WTC11 (cell line): ENCODE results near the gene GRID2. TPM values are rescaled to one million over a fixed set of nuclear protein-coding genes. Genes with fewer than 3 reads are reported as not detected.
A peak's percentile ranks its signal among the peaks of the same experiment; 100 is the strongest.

Experiments used
- ATAC-seq: fragments of 200-7000 bp; cut with Tn5 transposase; 2 replicates; pipeline ENCODE4 v1.10.0; 2021; ENCODE audit warnings: mild to moderate bottlenecking, moderate library complexity
- CTCF ChIA-PET: fragments of 300-600 bp; sonication (Branson Sonifier 250); formaldehyde crosslinking; loops from one replicate; lab custom pipeline; 2021; ENCODE audit warnings: antibody characterized with exemption; lab: Charles Lee
- POLR2A ChIA-PET: fragments of 350-600 bp; sonication (Branson Sonifier 250); formaldehyde crosslinking; loops from one replicate; lab custom pipeline; 2021; ENCODE audit warnings: antibody characterized with exemption; lab: Charles Lee
- DNase-seq: peaks from one replicate; pipeline ENCODE4 v3.0.0; 2021; ENCODE audit warnings: low spot score
- H3K27ac Mint-ChIP-seq: 2 replicates; pipeline ENCODE4 v1.8.0; 2021; ENCODE audit warnings: mixed read lengths
- H3K27me3 Mint-ChIP-seq: 2 replicates; pipeline ENCODE4 v1.8.0; 2021; ENCODE audit warnings: low read depth, mild to moderate bottlenecking, moderate library complexity, mixed read lengths
- H3K36me3 Mint-ChIP-seq: 2 replicates; pipeline ENCODE4 v1.8.0; 2021; ENCODE audit warnings: mixed read lengths
- H3K4me1 Mint-ChIP-seq: 2 replicates; pipeline ENCODE4 v1.8.0; 2022; ENCODE audit warnings: mixed read lengths
- H3K4me3 Mint-ChIP-seq: 2 replicates; pipeline ENCODE4 v1.8.0; 2021; ENCODE audit warnings: mild to moderate bottlenecking, moderate library complexity, mixed read lengths
- H3K9me3 Mint-ChIP-seq: 2 replicates; pipeline ENCODE4 v1.8.0; 2021; ENCODE audit warnings: mixed read lengths
- CBFB ChIP-seq: sonication (generic); formaldehyde crosslinking; IDR thresholded peaks from 2 replicates; pipeline ENCODE4 v1.8.1; 2022; ENCODE audit warnings: mild to moderate bottlenecking, low read depth, missing genetic modification reagents
- EMX1 ChIP-seq: fragments of 250-450 bp; sonication (Bioruptor Pico); IDR thresholded peaks from 2 replicates; pipeline ENCODE4 v1.8.0; 2021; ENCODE audit warnings: mild to moderate bottlenecking
- FOXJ3 ChIP-seq: sonication (generic); formaldehyde crosslinking; IDR thresholded peaks from 2 replicates; pipeline ENCODE4 v1.9.0; 2021; ENCODE audit warnings: missing genetic modification reagents, mild to moderate bottlenecking, borderline replicate concordance
- FOXK1 ChIP-seq: sonication (generic); formaldehyde crosslinking; IDR thresholded peaks from 2 replicates; pipeline ENCODE4 v1.8.0; 2022; ENCODE audit warnings: mild to moderate bottlenecking, moderate library complexity, missing genetic modification reagents
- FOXP1 ChIP-seq: sonication (generic); formaldehyde crosslinking; IDR thresholded peaks from 2 replicates; pipeline ENCODE4 v1.8.0; 2022; ENCODE audit warnings: missing genetic modification reagents, mild to moderate bottlenecking, moderate library complexity, borderline replicate concordance
- HMGA2 ChIP-seq: fragments of 250-450 bp; sonication (Bioruptor Pico); IDR thresholded peaks from 2 replicates; pipeline ENCODE4 v1.4.0; 2021; ENCODE audit warnings: mild to moderate bottlenecking, moderate library complexity
- IRF2 ChIP-seq: sonication (generic); formaldehyde crosslinking; IDR thresholded peaks from 2 replicates; pipeline ENCODE4 v1.8.0; 2022; ENCODE audit warnings: low read depth, missing genetic modification reagents, borderline replicate concordance
- PRRX2 ChIP-seq: fragments of 250-450 bp; sonication (Bioruptor Pico); IDR thresholded peaks from 2 replicates; pipeline ENCODE4 v1.8.0; 2021; ENCODE audit warnings: mild to moderate bottlenecking
- RORB ChIP-seq: fragments of 250-450 bp; sonication (Bioruptor Pico); IDR thresholded peaks from 2 replicates; pipeline ENCODE4 v1.9.0; 2021; ENCODE audit warnings: mild to moderate bottlenecking
- SMAD4 ChIP-seq: sonication (generic); formaldehyde crosslinking; IDR thresholded peaks from 2 replicates; pipeline ENCODE4 v1.8.0; 2022; ENCODE audit warnings: mild to moderate bottlenecking, missing genetic modification reagents
- TCF7 ChIP-seq: sonication (generic); formaldehyde crosslinking; IDR thresholded peaks from 2 replicates; pipeline ENCODE4 v1.8.0; 2022; ENCODE audit warnings: mild to moderate bottlenecking, low read depth, missing genetic modification reagents, moderate library complexity
- TP53 ChIP-seq: sonication (generic); formaldehyde crosslinking; IDR thresholded peaks from 2 replicates; pipeline ENCODE4 v1.8.1; 2023; ENCODE audit warnings: mild to moderate bottlenecking, missing genetic modification reagents
- ZNF263 ChIP-seq: sonication (generic); formaldehyde crosslinking; IDR thresholded peaks from 2 replicates; pipeline ENCODE4 v1.8.1; 2022; ENCODE audit warnings: low read depth, mild to moderate bottlenecking, moderate library complexity, missing genetic modification reagents
- ZNF396 ChIP-seq: fragments of 250-450 bp; sonication (Bioruptor Pico); IDR thresholded peaks from 2 replicates; pipeline ENCODE4 v1.8.0; 2021; ENCODE audit warnings: mild to moderate bottlenecking, moderate library complexity, borderline replicate concordance
- ZNF416 ChIP-seq: fragments of 250-450 bp; sonication (Bioruptor Pico); IDR thresholded peaks from 2 replicates; pipeline ENCODE4 v1.9.0; 2021; ENCODE audit warnings: mild to moderate bottlenecking, inconsistent platforms
- total RNA-seq: library from RNA; stranded (reverse); gene quantifications from 3 replicates; pipeline ENCODE4 v1.2.3, GENCODE V29; 2021
- TF ChIP-seq, protein P1 (sequence below): sonication (generic); formaldehyde crosslinking; IDR thresholded peaks from 2 replicates; pipeline ENCODE4 v1.8.0; 2023; ENCODE audit warnings: missing genetic modification reagents, mild to moderate bottlenecking, borderline replicate concordance
- TF ChIP-seq, protein P2 (sequence below): fragments of 250-450 bp; sonication (Bioruptor Pico); IDR thresholded peaks from 2 replicates; pipeline ENCODE4 v1.9.0; 2021; ENCODE audit warnings: mild to moderate bottlenecking
- TF ChIP-seq, protein P3 (sequence below): sonication (generic); formaldehyde crosslinking; IDR thresholded peaks from 2 replicates; pipeline ENCODE4 v1.8.1; 2023; ENCODE audit warnings: mild to moderate bottlenecking, missing genetic modification reagents
- TF ChIP-seq, protein P4 (sequence below): sonication (generic); formaldehyde crosslinking; IDR thresholded peaks from 2 replicates; pipeline ENCODE4 v1.8.1; 2022; ENCODE audit warnings: low read depth, mild to moderate bottlenecking, moderate library complexity, missing genetic modification reagents, borderline replicate concordance
- TF ChIP-seq, protein P5 (sequence below): sonication (generic); formaldehyde crosslinking; IDR thresholded peaks from 2 replicates; pipeline ENCODE4 v1.8.1; 2023; ENCODE audit warnings: mild to moderate bottlenecking, missing genetic modification reagents, moderate library complexity
- TF ChIP-seq, protein P6 (sequence below): sonication (generic); formaldehyde crosslinking; IDR thresholded peaks from 2 replicates; pipeline ENCODE4 v1.8.0; 2022; ENCODE audit warnings: mild to moderate bottlenecking, missing genetic modification reagents
- TF ChIP-seq, protein P7 (sequence below): sonication (generic); formaldehyde crosslinking; conservative IDR thresholded peaks from 2 replicates; pipeline ENCODE4 v1.8.1; 2022; ENCODE audit warnings: mild to moderate bottlenecking, missing genetic modification reagents
- TF ChIP-seq, protein P8 (sequence below): sonication (generic); formaldehyde crosslinking; IDR thresholded peaks from 2 replicates; pipeline ENCODE4 v1.8.1; 2022; ENCODE audit warnings: missing genetic modification reagents, borderline replicate concordance

The GRID2 gene
- total RNA-seq, 1 experiment from 2014 or later = 26.8 TPM

DNA sequence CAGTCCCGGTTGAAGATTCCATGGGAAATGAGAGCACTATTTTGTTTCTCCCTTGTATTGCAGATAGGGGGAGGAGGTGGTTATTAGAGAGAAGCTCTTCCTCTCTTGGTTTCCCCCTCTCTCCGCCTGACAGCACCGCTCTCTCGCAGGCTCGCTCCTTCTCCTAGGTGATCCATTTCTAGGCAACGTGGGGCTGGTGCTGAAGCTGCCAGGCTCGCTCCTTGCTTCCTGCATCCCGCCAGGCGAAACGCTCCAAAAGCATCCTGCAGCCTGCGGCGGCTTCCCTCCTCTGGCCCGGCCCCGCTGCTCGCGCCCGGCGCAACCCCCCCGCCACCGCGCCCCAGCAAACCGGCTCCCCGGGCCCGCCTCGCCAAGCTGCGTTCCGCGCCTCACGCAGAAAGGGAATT, at the start of gene GRID2 (continued):
- TF ChIP-seq, protein P1, sequence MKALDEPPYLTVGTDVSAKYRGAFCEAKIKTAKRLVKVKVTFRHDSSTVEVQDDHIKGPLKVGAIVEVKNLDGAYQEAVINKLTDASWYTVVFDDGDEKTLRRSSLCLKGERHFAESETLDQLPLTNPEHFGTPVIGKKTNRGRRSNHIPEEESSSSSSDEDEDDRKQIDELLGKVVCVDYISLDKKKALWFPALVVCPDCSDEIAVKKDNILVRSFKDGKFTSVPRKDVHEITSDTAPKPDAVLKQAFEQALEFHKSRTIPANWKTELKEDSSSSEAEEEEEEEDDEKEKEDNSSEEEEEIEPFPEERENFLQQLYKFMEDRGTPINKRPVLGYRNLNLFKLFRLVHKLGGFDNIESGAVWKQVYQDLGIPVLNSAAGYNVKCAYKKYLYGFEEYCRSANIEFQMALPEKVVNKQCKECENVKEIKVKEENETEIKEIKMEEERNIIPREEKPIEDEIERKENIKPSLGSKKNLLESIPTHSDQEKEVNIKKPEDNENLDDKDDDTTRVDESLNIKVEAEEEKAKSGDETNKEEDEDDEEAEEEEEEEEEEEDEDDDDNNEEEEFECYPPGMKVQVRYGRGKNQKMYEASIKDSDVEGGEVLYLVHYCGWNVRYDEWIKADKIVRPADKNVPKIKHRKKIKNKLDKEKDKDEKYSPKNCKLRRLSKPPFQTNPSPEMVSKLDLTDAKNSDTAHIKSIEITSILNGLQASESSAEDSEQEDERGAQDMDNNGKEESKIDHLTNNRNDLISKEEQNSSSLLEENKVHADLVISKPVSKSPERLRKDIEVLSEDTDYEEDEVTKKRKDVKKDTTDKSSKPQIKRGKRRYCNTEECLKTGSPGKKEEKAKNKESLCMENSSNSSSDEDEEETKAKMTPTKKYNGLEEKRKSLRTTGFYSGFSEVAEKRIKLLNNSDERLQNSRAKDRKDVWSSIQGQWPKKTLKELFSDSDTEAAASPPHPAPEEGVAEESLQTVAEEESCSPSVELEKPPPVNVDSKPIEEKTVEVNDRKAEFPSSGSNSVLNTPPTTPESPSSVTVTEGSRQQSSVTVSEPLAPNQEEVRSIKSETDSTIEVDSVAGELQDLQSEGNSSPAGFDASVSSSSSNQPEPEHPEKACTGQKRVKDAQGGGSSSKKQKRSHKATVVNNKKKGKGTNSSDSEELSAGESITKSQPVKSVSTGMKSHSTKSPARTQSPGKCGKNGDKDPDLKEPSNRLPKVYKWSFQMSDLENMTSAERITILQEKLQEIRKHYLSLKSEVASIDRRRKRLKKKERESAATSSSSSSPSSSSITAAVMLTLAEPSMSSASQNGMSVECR (CRISPR knock-in tag) = peak; percentile 74; the same call in 1 of the 2 replicates

DNA sequence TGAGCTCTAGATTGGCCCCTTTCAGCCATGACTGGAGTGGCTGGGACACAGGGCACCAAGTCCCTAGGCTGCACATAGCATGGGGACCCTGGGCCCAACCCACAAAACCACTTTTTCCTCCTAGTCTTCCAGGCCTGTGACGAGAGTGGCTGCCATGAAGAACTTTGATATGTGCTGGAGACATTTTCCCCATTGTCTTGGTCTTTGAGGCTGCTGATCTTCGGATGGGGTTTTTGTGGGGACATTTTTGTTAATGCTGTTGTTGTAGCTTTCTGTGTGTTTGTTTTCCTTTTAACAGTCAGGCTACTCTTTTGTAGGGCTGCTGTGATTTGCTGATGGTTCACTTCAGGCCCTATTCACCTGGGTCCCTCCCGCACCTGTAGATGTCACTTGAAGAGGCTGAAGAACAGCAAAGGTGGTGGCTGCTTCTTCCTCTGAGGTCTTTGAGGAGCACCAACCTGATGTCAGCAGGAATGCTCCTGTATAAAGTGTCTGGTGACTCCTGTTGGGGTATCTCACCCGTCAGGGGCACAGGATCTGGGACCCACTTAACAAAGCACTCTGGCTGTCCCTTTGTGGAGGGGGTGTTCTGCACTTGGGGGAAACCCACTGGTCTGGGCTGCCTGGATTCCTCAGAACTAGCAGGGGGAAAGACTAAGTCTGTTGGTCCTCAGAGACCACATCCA, 49.6 kb upstream of the GRID2 start:
- Mint-ChIP-seq H3K4me1 (no peaks in the 10 kb centered on the region), H3K4me3 (no peak overlapping the region), H3K9me3 (peaks cover 92% of the 10 kb centered on the region), H3K27me3 (peaks cover 59% of the 10 kb centered on the region), H3K27ac (no peak overlapping the region), H3K36me3 (peaks cover 94% of the 10 kb centered on the region)
- DNase-seq (no peak), ATAC-seq (peak; percentile 0; the same call in 1 of the 2 replicates)
- POLR2A ChIA-PET = interaction anchor here (1.3 kb wide), 1 partner anchor 132 kb away, joined by 3 read pairs; no protein-coding TSS in a partner anchor
- CTCF ChIA-PET = no interaction called here
- TF ChIP-seq CBFB (CRISPR knock-in tag) (no peak), HMGA2 (CRISPR knock-in tag) (no peak), PRRX2 (CRISPR knock-in tag) (peak; percentile 82; the same call in 1 of the 2 replicates), IRF2 (CRISPR knock-in tag) (0 out of 2 replicates have a peak, but pooled peaks have one; percentile 72), TCF7 (CRISPR knock-in tag) (no peak), FOXP1 (CRISPR knock-in tag) (no peak), SMAD4 (CRISPR knock-in tag) (no peak), EMX1 (peak; percentile 82; the same call in 1 of the 2 replicates), FOXJ3 (CRISPR knock-in tag) (peak; percentile 12), ZNF263 (no peak), FOXK1 (CRISPR knock-in tag) (peak; percentile 3; the same call in 1 of the 2 replicates), TP53 (no peak), RORB (CRISPR knock-in tag) (no peak), ZNF416 (CRISPR knock-in tag) (no peak), ZNF396 (CRISPR knock-in tag) (no peak)
- TF ChIP-seq, protein P2, sequence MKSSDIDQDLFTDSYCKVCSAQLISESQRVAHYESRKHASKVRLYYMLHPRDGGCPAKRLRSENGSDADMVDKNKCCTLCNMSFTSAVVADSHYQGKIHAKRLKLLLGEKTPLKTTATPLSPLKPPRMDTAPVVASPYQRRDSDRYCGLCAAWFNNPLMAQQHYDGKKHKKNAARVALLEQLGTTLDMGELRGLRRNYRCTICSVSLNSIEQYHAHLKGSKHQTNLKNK (CRISPR knock-in tag) = peak; percentile 85; the same call in 1 of the 2 replicates
- TF ChIP-seq, protein P3, sequence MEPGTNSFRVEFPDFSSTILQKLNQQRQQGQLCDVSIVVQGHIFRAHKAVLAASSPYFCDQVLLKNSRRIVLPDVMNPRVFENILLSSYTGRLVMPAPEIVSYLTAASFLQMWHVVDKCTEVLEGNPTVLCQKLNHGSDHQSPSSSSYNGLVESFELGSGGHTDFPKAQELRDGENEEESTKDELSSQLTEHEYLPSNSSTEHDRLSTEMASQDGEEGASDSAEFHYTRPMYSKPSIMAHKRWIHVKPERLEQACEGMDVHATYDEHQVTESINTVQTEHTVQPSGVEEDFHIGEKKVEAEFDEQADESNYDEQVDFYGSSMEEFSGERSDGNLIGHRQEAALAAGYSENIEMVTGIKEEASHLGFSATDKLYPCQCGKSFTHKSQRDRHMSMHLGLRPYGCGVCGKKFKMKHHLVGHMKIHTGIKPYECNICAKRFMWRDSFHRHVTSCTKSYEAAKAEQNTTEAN (CRISPR knock-in tag) = peak; percentile 9; the same call in 1 of the 2 replicates
- TF ChIP-seq, protein P4, sequence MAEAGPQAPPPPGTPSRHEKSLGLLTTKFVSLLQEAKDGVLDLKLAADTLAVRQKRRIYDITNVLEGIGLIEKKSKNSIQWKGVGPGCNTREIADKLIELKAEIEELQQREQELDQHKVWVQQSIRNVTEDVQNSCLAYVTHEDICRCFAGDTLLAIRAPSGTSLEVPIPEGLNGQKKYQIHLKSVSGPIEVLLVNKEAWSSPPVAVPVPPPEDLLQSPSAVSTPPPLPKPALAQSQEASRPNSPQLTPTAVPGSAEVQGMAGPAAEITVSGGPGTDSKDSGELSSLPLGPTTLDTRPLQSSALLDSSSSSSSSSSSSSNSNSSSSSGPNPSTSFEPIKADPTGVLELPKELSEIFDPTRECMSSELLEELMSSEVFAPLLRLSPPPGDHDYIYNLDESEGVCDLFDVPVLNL = peak; percentile 35; the same call in 1 of the 2 replicates
- TF ChIP-seq, protein P5, sequence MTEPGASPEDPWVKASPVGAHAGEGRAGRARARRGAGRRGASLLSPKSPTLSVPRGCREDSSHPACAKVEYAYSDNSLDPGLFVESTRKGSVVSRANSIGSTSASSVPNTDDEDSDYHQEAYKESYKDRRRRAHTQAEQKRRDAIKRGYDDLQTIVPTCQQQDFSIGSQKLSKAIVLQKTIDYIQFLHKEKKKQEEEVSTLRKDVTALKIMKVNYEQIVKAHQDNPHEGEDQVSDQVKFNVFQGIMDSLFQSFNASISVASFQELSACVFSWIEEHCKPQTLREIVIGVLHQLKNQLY (CRISPR knock-in tag) = peak; percentile 19; the same call in 1 of the 2 replicates
- TF ChIP-seq, protein P6, sequence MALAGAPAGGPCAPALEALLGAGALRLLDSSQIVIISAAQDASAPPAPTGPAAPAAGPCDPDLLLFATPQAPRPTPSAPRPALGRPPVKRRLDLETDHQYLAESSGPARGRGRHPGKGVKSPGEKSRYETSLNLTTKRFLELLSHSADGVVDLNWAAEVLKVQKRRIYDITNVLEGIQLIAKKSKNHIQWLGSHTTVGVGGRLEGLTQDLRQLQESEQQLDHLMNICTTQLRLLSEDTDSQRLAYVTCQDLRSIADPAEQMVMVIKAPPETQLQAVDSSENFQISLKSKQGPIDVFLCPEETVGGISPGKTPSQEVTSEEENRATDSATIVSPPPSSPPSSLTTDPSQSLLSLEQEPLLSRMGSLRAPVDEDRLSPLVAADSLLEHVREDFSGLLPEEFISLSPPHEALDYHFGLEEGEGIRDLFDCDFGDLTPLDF (CRISPR knock-in tag) = no peak
- TF ChIP-seq, protein P7, sequence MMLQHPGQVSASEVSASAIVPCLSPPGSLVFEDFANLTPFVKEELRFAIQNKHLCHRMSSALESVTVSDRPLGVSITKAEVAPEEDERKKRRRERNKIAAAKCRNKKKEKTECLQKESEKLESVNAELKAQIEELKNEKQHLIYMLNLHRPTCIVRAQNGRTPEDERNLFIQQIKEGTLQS (CRISPR knock-in tag) = no peak
- TF ChIP-seq, protein P8, sequence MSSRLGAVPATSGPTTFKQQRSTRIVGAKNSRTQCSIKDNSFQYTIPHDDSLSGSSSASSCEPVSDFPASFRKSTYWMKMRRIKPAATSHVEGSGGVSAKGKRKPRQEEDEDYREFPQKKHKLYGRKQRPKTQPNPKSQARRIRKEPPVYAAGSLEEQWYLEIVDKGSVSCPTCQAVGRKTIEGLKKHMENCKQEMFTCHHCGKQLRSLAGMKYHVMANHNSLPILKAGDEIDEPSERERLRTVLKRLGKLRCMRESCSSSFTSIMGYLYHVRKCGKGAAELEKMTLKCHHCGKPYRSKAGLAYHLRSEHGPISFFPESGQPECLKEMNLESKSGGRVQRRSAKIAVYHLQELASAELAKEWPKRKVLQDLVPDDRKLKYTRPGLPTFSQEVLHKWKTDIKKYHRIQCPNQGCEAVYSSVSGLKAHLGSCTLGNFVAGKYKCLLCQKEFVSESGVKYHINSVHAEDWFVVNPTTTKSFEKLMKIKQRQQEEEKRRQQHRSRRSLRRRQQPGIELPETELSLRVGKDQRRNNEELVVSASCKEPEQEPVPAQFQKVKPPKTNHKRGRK (CRISPR knock-in tag) = no peak; the same call in 1 of the 2 replicates
